Lower leg skin (tissue), 3 donors: ENCODE results near the gene SLC5A10.

Experiments
- POLR2A ChIP-seq, 2 donors: fragments of 450-650 bp; IDR thresholded peaks; one replicate each; pipeline ENCODE4 v1.6.1; 2016 to 2017; ENCODE audit warnings: antibody characterized with exemption in 2 of 2, mild to moderate bottlenecking in 1 of 2, moderate library complexity in 1 of 2
- TF ChIP-seq, protein P1 (sequence below), 3 donors: fragments of 450-650 bp; IDR thresholded peaks; one replicate each; pipeline ENCODE4 v1.5.1; 2016; ENCODE audit warnings: antibody characterized with exemption in 3 of 3, mild to moderate bottlenecking in 3 of 3, moderate library complexity in 2 of 3

DNA sequence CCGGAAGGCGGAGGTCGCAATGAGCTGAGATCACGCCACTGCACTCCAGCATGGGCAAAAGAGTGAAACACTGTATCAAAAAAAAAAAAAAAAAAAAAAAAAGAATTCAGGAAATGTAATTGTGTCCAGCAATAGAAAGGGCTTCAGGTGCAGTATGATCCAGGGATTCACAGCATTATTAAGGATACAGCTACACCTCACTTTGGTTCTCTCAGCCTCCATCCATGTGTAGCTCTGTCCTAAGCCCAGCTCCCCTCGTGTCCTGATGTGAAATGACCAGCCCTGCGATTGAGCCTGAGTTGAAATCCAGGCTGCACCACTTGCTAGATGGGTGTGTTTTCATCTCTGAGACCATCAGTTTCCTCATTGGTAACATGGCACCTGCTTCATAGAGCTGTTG, 3.0 kb downstream of the SLC5A10 start:
- no peak for TF ChIP-seq POLR2A (IDR thresholded peaks at IDR 0.05)
- TF ChIP-seq, protein P1, sequence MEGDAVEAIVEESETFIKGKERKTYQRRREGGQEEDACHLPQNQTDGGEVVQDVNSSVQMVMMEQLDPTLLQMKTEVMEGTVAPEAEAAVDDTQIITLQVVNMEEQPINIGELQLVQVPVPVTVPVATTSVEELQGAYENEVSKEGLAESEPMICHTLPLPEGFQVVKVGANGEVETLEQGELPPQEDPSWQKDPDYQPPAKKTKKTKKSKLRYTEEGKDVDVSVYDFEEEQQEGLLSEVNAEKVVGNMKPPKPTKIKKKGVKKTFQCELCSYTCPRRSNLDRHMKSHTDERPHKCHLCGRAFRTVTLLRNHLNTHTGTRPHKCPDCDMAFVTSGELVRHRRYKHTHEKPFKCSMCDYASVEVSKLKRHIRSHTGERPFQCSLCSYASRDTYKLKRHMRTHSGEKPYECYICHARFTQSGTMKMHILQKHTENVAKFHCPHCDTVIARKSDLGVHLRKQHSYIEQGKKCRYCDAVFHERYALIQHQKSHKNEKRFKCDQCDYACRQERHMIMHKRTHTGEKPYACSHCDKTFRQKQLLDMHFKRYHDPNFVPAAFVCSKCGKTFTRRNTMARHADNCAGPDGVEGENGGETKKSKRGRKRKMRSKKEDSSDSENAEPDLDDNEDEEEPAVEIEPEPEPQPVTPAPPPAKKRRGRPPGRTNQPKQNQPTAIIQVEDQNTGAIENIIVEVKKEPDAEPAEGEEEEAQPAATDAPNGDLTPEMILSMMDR (IDR thresholded peaks at IDR 0.05), result no peak
